Endometrial microvascular endothelial cells (primary cell): Measurements from ENCODE around the gene WAPL. TPM values are rescaled to one million over a fixed set of nuclear protein-coding genes. Genes with fewer than 3 reads are reported as not detected.

Experiments used
- in situ Hi-C: cut with HindIII; loops from 2 replicates; pipeline ENCODE4 v1.10.0; 2017; ENCODE audit warnings: low sequenced_read_pairs, low pct_unique_long_range_greater_than_20kb; ENCODE audit errors: inconsistent ontology term
- total RNA-seq: library from RNA; depleted of rRNA; stranded (reverse); fragments of >200 nt; gene quantifications from one replicate; pipeline ENCODE4 v1.2.3, GENCODE V29; 2015; ENCODE audit errors: inconsistent ontology term

The WAPL gene
- total RNA-seq, 1 donor from 2014 or later, result 31.8 TPM

GRCh38 chr10:86438091-86438749, 83.4 kb downstream of the WAPL start:
- in situ Hi-C loops, result no loop called here

- in situ Hi-C loops, result no loop called here
Measured at GRCh38 chr10:86437447-86437846, 84.1 kb downstream of the WAPL start.

GRCh38 chr10:86436963-86437362, 84.6 kb downstream of the WAPL start:
- in situ Hi-C loops, result no loop called here

- in situ Hi-C loops, result no loop called here
Measured at GRCh38 chr10:86434656-86435055, 86.9 kb downstream of the WAPL start.

GRCh38 chr10:86423739-86424138, 97.9 kb downstream of the WAPL start:
- in situ Hi-C loops, result no loop called here

- in situ Hi-C loops, result no loop called here
Measured at GRCh38 chr10:86419101-86419500, 102.5 kb downstream of the WAPL start.

- in situ Hi-C loops, result no loop called here
Measured at GRCh38 chr10:86415583-86415982, 106.0 kb downstream of the WAPL start.

GRCh38 chr10:86415116-86415515, 106.5 kb downstream of the WAPL start:
- in situ Hi-C loops, result no loop called here

GRCh38 chr10:86413046-86413728, 108.4 kb downstream of the WAPL start:
- in situ Hi-C loops, result no loop called here

GRCh38 chr10:86411852-86412560, 109.6 kb downstream of the WAPL start:
- in situ Hi-C loops, result no loop called here

GRCh38 chr10:86411281-86411841, 110.2 kb downstream of the WAPL start:
- in situ Hi-C loops, result no loop called here

GRCh38 chr10:86410542-86411124, 111.0 kb downstream of the WAPL start:
- in situ Hi-C loops, result no loop called here

- in situ Hi-C loops, result no loop called here
Measured at GRCh38 chr10:86409183-86409582, 112.4 kb downstream of the WAPL start.

GRCh38 chr10:86403183-86403797, 118.3 kb downstream of the WAPL start:
- in situ Hi-C loops, result no loop called here

GRCh38 chr10:86402283-86402941, 119.2 kb downstream of the WAPL start:
- in situ Hi-C loops, result no loop called here

- in situ Hi-C loops, result no loop called here
Measured at GRCh38 chr10:86401588-86402282, 119.9 kb downstream of the WAPL start.

- in situ Hi-C loops, result no loop called here
Measured at GRCh38 chr10:86400705-86401587, 120.6 kb downstream of the WAPL start.
